ENCODE results near the gene VGLL4. TPM values are rescaled to one million over a fixed set of nuclear protein-coding genes. Genes with fewer than 3 reads are reported as not detected.

Gene VGLL4
- total RNA-seq, 1 experiment from 2014 or later = 46.3 TPM

DNA sequence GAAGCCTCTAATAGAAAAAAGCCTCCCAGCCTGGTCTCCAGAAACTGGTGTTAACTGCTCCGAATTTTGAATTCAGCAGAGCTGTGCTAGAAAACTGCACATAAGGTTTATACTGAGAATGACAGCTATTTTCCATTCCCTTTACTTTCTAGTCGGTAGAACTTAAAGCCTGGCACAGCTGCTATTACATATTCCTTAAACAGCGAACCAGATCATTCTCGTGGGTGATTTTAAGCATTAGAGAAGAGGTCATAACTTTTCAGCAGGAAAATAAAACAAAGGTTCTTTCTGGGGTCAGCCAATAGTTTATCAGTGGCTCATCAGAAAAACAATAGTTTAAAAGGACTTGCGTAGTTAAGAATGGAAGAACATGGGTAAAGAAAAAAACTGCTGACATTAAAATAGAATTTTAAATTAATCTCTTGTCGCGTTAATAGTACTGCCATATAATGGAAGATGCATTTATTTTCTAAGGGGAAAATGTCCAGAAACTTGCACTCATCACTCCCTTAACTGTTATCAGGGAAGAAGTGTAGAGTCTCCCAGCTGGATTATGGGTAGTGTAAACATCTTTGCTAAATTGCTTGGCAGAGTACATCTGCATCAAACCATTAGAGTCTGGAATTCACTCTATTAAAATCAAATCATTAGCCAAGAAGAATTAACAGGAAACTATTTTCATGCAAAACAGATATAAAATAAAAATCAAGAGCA lies 7.9 kb downstream of the VGLL4 start:
- Histone ChIP-seq H3K79me2 (ENCODE audit: low read length) (peaks cover 100% of the 10 kb centered on the region), H3K9me2 (replicated peaks; ENCODE audit: low read length) (no peaks in the 10 kb centered on the region), H3K4me1 (ENCODE audit: insufficient read depth, low read length) (peaks cover 15% of the 10 kb centered on the region; the same call in 1 of the 2 replicates), H2AFZ (ENCODE audit: low read length) (no peak overlapping the region), H3K4me2 (ENCODE audit: low read length) (no peak overlapping the region), H3K4me3 (ENCODE audit: low read length) (no peak overlapping the region), H3K9me3 (ENCODE audit: low read length) (no peaks in the 10 kb centered on the region), H3K27ac (ENCODE audit: low read length) (no peak overlapping the region), H3K9ac (ENCODE audit: low read length) (no peak overlapping the region), H3K27me3 (ENCODE audit: low read length) (no peaks in the 10 kb centered on the region), H4K20me1 (ENCODE audit: low read length) (peaks cover 41% of the 10 kb centered on the region), H3K36me3 (ENCODE audit: low read depth, low read length) (no peaks in the 10 kb centered on the region), H3F3A (ENCODE audit: low read length, unreplicated experiment) (no peaks in the 10 kb centered on the region)
- 0 out of 2 replicates have a peak, but pooled peaks have one; percentile 12 for ATAC-seq
- no TSS peak for BruUV-seq (replicated peaks)
- TF ChIP-seq EZH2phosphoT487 (IDR thresholded peaks at IDR 0.05; ENCODE audit: borderline replicate concordance, low read length) (no peak), EZH2 (IDR thresholded peaks at IDR 0.05; ENCODE audit: low read length, unreplicated experiment) (no peak)
- TF ChIP-seq, protein P1, sequence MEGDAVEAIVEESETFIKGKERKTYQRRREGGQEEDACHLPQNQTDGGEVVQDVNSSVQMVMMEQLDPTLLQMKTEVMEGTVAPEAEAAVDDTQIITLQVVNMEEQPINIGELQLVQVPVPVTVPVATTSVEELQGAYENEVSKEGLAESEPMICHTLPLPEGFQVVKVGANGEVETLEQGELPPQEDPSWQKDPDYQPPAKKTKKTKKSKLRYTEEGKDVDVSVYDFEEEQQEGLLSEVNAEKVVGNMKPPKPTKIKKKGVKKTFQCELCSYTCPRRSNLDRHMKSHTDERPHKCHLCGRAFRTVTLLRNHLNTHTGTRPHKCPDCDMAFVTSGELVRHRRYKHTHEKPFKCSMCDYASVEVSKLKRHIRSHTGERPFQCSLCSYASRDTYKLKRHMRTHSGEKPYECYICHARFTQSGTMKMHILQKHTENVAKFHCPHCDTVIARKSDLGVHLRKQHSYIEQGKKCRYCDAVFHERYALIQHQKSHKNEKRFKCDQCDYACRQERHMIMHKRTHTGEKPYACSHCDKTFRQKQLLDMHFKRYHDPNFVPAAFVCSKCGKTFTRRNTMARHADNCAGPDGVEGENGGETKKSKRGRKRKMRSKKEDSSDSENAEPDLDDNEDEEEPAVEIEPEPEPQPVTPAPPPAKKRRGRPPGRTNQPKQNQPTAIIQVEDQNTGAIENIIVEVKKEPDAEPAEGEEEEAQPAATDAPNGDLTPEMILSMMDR (conservative IDR thresholded peaks at IDR 0.05; ENCODE audit: low read depth, low read length) = no peak
- intact Hi-C loops (cut with micrococcal nuclease) = no loop called here
- DNase-seq = no peak
- ChIA-PET CTCF (no interaction called here), POLR2A (ENCODE audit: unreplicated experiment) (interaction anchor here (0.6 to 1.2 kb wide), 2 partner anchors 9 to 11 kb away, joined by 4 to 5 read pairs; no protein-coding TSS in a partner anchor)

- ATAC-seq (no peak), DNase-seq (no peak)
- H3K27ac ChIP-seq (ENCODE audit: low read length) = no peak overlapping the region
- H3K4me2 ChIP-seq (ENCODE audit: low read length) = no peak overlapping the region
- H3K79me2 ChIP-seq (ENCODE audit: low read length) = peaks cover 100% of the 10 kb centered on the region
- H2AFZ ChIP-seq (ENCODE audit: low read length) = no peak overlapping the region
- no TSS peak for BruUV-seq (replicated peaks)
- no peaks in the 10 kb centered on the region for H3K9me2 ChIP-seq (replicated peaks; ENCODE audit: low read length)
- no peaks in the 10 kb centered on the region for H3K9me3 ChIP-seq (ENCODE audit: low read length)
- no peak overlapping the region for H3K4me3 ChIP-seq (ENCODE audit: low read length)
- peaks cover 15% of the 10 kb centered on the region; the same call in 1 of the 2 replicates for H3K4me1 ChIP-seq (ENCODE audit: insufficient read depth, low read length)
- no peak overlapping the region for H3K9ac ChIP-seq (ENCODE audit: low read length)
- ChIA-PET POLR2A (ENCODE audit: unreplicated experiment) (interaction anchor here (1.2 kb wide), 1 partner anchor 9 kb away, joined by 5 read pairs; no protein-coding TSS in a partner anchor), CTCF (no interaction called here)
- H3F3A ChIP-seq (ENCODE audit: low read length, unreplicated experiment) = no peaks in the 10 kb centered on the region
- intact Hi-C loops (cut with micrococcal nuclease) = no loop called here
- TF ChIP-seq, protein P1 (conservative IDR thresholded peaks at IDR 0.05; ENCODE audit: low read depth, low read length) = no peak
- TF ChIP-seq EZH2phosphoT487 (IDR thresholded peaks at IDR 0.05; ENCODE audit: borderline replicate concordance, low read length) = no peak
- TF ChIP-seq EZH2 (IDR thresholded peaks at IDR 0.05; ENCODE audit: low read length, unreplicated experiment) = no peak
- peaks cover 41% of the 10 kb centered on the region for H4K20me1 ChIP-seq (ENCODE audit: low read length)
- no peaks in the 10 kb centered on the region for H3K36me3 ChIP-seq (ENCODE audit: low read depth, low read length)
- H3K27me3 ChIP-seq (ENCODE audit: low read length) = no peaks in the 10 kb centered on the region
Observed at GRCh38 chr3:11634974-11635612, 8.6 kb downstream of the VGLL4 start.

Measured in PC-3 (cell line).